IMR-90 (cell line): ENCODE results near the gene FIBCD1. TPM values are rescaled to one million over a fixed set of nuclear protein-coding genes. Genes with fewer than 3 reads are reported as not detected.

Experiments
- BHLHE40 ChIP-seq: fragments of 150-350 bp; IDR thresholded peaks from 2 replicates; pipeline ENCODE4 v1.6.1; 2016; ENCODE audit warnings: mild to moderate bottlenecking, low read depth, low read length
- CTCF ChIP-seq: conservative IDR thresholded peaks from 2 replicates; pipeline ENCODE4 v1.5.1; 2012; ENCODE audit warnings: mild to moderate bottlenecking, low read depth, low read length, improper control_type of control experiment
- FOS ChIP-seq: fragments of 150-350 bp; IDR thresholded peaks from 2 replicates; pipeline ENCODE4 v1.6.1; 2016; ENCODE audit warnings: low read depth, low read length
- RFX5 ChIP-seq: IDR thresholded peaks from 2 replicates; pipeline ENCODE4 v1.8.0; 2012; ENCODE audit warnings: low read depth, mild to moderate bottlenecking, low read length, moderate library complexity
- USF2 ChIP-seq: fragments of 150-350 bp; IDR thresholded peaks from 2 replicates; pipeline ENCODE4 v1.6.1; 2017; ENCODE audit warnings: mild to moderate bottlenecking, antibody characterized with exemption, low read length, low read depth
- polyA plus RNA-seq, 3 experiments: library from polyadenylated mRNA; depleted of rRNA; stranded (reverse); fragments of >200 nt; gene quantifications; 2 replicates each; pipeline ENCODE4 v1.2.3, GENCODE V29; 2012; ENCODE audit warnings: low replicate concordance in 1 of 3
- total RNA-seq: library from RNA; depleted of rRNA; stranded (reverse); fragments of >200 nt; gene quantifications from 2 replicates; pipeline ENCODE4 v1.2.3, GENCODE V29; 2012

FIBCD1 gene
- total and polyA plus RNA-seq, 2 of the 4 experiments (the other 2 are of a cell fraction) = 1.1 to 10.1 TPM

GRCh38 chr9:130890870-130891687 lies 48.0 kb downstream of the FIBCD1 start (continued):
- TF ChIP-seq CTCF (no peak), FOS (no peak), USF2 (no peak), BHLHE40 (no peak), RFX5 (no peak)
